NCI-H187 (cell line): ENCODE data around the gene CDKN1B.

ENCODE experiments used
- DNase-seq, 2 experiments: peaks; one replicate each; lab custom pipeline; 2025; lab: John Stamatoyannopoulos, UW

CDKN1B gene

GRCh38 chr12:12759234-12759915 is 42.2 kb downstream of the CDKN1B start:
- no peak for DNase-seq

- no peak for DNase-seq
These were observed 47.7 kb downstream of the CDKN1B start for GRCh38 chr12:12764824-12765223.

- DNase-seq, result no peak
These were observed 53.1 kb downstream of the CDKN1B start for GRCh38 chr12:12770262-12770661.
